GM18907 (cell line): Measurements from ENCODE around the gene MMP13.
A peak's percentile ranks its signal among the peaks of the same experiment; 100 is the strongest.
"Not testable (repeated sequence)": the region's sequence is repeated elsewhere in the genome, so short reads cannot be mapped to it uniquely, and the experiment has no call there.

Experiments
- ATAC-seq: cut with Tn5 transposase; IDR thresholded peaks from one replicate; pipeline ENCODE4 v1.9.1; 2021; ENCODE audit warnings: mild to moderate bottlenecking, moderate library complexity; ENCODE audit not compliant: unreplicated experiment

The MMP13 gene

DNA sequence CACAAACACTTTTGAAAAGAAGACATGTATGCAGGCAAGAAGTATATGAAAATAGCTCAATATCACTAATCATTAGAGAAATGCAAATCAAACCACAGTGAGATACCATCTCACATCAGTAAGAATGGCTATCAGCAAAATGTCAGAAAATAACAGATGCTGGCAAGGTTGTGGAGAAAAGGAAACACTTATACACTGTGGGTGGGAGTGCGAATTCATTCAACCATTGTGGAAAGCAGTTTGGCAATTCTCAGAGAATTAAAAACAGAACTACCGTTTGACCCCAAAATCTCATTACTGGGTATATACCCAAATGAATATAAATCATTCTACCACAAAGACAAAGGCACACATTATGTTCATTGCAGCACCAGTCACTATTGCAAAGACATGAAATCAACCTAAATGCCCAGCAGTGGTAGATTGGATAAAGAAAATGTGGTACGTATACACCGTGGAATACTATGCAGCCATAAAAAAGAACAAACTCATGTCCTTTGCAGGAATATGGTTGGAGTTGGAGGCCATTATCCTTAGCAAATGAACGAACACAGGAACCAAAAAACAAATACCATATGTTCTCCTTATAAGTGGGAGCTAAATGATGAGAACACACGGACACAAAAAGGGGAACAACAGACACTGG lies 18.5 kb downstream of the MMP13 start:
- peak; percentile 60 for ATAC-seq

DNA sequence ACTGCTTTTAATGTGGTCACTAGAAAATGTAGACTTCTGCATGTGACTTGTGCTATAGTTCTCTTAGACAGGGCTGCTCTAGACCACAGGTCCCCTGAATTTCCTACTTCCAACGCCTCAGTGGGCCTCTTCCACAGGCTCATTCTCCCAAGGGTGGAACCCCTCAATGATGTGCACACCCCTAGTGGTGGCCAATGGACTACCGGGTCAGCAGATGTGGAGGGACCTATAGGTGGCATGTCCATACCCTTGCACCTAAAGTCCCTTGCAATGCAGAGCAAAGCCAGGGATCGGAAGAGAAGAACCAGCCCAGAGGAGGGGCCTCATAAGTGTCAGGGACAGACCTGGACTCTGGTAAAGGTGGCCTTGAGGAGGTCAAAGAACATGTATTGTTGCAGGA lies 20.0 kb downstream of the MMP13 start:
- no peak for ATAC-seq

GRCh38 chr11:102934735-102935134 lies 20.8 kb downstream of the MMP13 start:
- ATAC-seq = no peak

GRCh38 chr11:102933627-102934026 lies 21.9 kb downstream of the MMP13 start:
- peak; percentile 60 for ATAC-seq

GRCh38 chr11:102932678-102933077 lies 22.9 kb downstream of the MMP13 start:
- ATAC-seq = no peak

GRCh38 chr11:102930451-102930850 lies 25.1 kb downstream of the MMP13 start:
- no peak for ATAC-seq

DNA sequence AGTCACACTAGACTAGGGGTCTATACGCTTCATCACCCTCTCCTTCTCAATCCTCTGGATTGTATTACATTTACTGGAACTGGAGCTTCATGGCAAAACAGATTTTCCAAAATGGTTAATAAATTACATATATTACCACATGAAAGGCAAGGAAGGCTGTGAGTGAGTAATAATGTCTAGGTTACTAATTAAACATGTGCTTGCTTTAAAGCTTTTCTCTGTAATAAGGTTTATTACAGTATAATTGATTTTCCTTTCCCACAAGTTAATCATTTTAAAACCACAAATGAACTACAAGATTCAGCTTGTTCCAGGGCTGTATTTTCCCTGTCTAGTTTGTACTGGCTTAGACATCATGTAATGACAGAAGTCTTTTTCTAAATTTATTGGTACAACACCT lies 25.6 kb downstream of the MMP13 start:
- peak; percentile 42 for ATAC-seq

GRCh38 chr11:102929166-102929565 lies 26.4 kb downstream of the MMP13 start:
- no peak for ATAC-seq

DNA sequence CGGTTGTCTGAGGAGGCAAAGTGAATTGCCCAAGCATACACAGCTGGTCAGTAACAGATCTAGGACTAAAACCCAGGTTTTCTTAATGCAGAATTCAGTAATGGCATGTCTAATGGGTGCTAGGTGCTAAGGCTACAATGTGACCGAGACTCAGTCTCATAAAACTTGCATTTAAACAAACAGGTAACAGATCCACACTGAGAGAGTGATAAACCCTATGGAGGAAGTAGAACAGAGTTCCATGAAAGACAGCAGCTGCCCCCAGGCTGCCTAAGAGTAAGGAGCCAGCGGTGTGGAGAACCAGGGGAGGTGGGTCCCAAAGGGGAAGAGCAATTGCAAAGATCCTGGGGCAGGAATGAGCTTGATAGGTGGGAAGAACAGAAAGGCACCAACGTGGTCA lies 27.3 kb downstream of the MMP13 start:
- ATAC-seq = no peak

- ATAC-seq = no peak
These were observed 27.9 kb downstream of the MMP13 start for GRCh38 chr11:102927624-102927990.

GRCh38 chr11:102926961-102927623 lies 28.4 kb downstream of the MMP13 start:
- ATAC-seq = no peak

DNA sequence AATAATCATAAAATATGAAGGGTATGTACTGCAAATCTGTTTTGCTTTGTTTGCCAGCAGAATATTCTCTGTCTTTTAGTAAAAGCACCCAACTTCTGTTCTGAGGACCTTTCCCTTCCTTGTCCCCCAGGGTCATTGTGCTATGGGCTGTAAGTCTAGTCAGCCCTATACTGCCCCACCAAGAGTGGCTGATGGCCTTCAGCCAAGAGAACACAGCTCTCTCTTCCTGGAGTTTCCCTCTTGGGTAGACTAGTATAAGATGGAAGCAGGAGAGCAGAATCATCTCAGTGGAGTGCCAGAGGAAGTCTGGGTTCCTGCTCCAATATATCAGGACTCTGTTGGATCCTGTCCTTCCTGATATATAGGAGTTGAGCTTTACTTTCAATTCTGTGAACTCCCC lies 29.0 kb downstream of the MMP13 start:
- ATAC-seq = no peak

DNA sequence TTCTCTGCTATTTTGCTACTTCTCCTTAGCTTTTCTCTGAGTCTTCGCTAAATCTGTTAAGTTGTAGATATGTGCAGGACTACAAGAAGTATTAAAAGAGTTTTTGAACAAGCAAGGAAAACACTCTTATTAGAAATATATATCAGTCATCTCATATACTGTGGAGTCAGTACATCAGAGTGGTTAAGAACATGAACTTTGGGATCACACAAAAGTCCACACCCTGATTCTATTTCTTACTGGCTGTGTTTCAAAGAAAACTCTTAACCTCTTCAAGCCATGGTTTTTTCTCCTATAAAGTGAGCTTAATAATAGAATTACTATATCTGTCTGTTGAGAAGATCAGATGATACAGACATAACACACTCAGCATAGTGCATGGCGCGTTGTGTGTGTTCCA lies 29.5 kb downstream of the MMP13 start:
- no peak for ATAC-seq

GRCh38 chr11:102924851-102925380 lies 30.6 kb downstream of the MMP13 start:
- ATAC-seq = no peak

DNA sequence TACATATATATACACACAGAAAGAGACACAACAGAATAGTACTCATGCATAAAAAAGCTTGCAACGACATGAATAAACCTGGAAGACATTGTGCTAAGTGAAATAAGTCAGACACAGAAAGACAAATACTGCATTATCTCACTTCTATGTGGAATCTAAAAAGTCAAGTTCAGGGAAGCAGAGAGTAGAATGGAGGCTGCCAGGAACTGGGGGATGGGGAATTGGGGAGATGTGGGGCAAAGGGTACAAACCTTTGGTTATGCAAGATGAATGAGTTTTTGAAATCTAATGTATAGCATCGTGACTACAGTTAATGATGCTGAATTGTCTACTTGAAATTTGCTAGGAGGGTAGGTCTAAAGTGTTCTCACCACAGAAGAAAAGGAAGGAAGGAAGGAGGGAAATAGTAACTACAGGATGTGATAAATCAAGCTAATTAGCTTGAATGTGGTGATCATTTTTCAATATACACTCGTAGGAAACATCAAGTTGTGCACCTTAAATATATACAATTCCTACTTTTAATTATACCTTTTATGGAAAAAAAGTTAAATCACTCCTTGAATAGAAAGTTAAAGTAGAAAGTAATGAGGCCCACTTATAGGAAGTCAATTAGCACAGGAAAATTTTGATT lies 33.8 kb downstream of the MMP13 start:
- no peak for ATAC-seq

DNA sequence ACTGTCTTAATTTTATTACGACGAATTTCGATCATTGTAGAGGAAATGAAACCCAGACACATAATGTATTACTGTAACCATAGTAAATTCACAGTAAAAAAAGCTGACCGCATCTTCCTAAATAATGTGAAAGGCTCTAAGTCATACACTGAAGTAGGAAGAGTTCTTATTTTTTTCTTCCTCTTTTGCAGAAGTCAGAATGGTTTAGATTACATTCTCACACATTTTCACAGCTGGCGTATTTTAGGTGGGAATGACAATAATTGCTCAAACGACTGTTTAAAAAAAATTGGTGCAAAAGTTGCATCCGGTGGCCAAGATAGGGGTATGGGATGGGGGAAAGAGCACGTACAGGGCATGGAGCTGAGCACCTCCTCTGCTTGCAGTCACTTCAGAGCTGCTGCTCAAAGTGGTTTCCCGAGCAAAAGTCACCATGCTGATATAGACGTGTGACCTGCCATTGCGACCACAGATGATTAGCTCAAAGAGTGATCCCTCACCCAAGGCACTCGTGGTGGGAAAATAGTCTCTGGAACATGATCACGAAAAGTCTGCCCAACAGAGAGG lies 35.3 kb downstream of the MMP13 start:
- ATAC-seq = peak; percentile 91

DNA sequence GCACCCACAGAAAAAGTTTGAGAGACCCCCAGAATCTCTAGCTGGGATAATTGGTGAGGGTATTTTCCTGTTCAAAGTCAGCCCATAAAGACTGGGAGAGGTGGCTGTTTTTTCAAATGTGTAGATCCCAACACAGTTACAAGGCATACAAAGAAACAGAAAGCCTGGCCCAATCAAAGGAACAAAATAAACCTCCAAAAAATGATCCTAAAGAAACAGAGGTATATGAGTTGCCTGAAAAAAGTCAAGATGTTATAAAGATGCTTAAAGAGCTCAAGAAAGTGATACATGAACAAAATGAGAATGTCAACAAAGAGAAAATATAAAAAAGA lies 40.5 kb downstream of the MMP13 start:
- ATAC-seq = no peak

- ATAC-seq = peak; percentile 66
These were observed 41.1 kb downstream of the MMP13 start for GRCh38 chr11:102914238-102915043.

DNA sequence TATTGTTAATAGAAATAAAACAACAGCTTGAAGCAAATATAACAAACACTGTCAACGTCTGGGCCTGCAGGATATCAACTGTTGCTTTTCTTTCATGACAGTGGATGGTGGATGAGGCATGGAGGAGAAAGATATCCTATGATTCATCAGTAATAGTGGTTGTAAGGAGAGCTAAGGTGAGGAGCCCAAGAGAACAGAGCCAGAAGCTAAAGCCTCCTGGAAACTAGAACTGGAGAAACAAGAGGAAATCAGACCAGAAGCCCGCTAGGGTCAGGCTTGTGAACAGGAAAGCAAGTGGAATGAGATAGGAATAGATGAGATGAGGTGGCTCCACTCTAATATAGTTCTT lies 43.1 kb downstream of the MMP13 start:
- ATAC-seq = no peak

GRCh38 chr11:102911758-102912481 lies 43.6 kb downstream of the MMP13 start:
- no peak for ATAC-seq

GRCh38 chr11:102905848-102906247 lies 49.7 kb downstream of the MMP13 start:
- ATAC-seq = not testable (repeated sequence)
